PC-3 (cell line): ENCODE measurements around the gene GSDMA.

Experiments used
- CTCF ChIP-seq: fragments of 300-600 bp; sonication (generic); conservative IDR thresholded peaks from 2 replicates; pipeline ENCODE4 v1.5.1; 2017; ENCODE audit warnings: antibody characterized with exemption, low read depth, mild to moderate bottlenecking, low read length
- EZH2 ChIP-seq: fragments of 300-600 bp; sonication (generic); IDR thresholded peaks from one replicate; pipeline ENCODE4 v1.6.1; 2017; ENCODE audit warnings: antibody characterized with exemption, mild to moderate bottlenecking, low read length; ENCODE audit not compliant: unreplicated experiment

- TF ChIP-seq CTCF (no peak), EZH2 (no peak)
Measured at GRCh38 chr17:39970157-39970692, 7.4 kb downstream of the GSDMA start.
